Endothelial cell of umbilical vein (primary cell): ENCODE data around the gene MEX3D. TPM values are rescaled to one million over a fixed set of nuclear protein-coding genes. Genes with fewer than 3 reads are reported as not detected.

ENCODE experiments used
- BruUV-seq: library from RNA; stranded (reverse); fragments of 400-500 nt; replicated peaks from 2 replicates; lab custom pipeline; 2021; lab: Mats Ljungman, UMichigan
- CTCF ChIA-PET: fragments of 300-600, 350-600 bp; sonication (Branson Sonifier 250); formaldehyde crosslinking; loops from one replicate; lab custom pipeline; 2021; ENCODE audit warnings: antibody characterized with exemption, inconsistent platforms; lab: Charles Lee
- POLR2A ChIA-PET: fragments of 300-600, 350-600 bp; sonication (Branson Sonifier 250); formaldehyde crosslinking; loops from one replicate; lab custom pipeline; 2021; ENCODE audit warnings: antibody characterized with exemption, inconsistent platforms; lab: Charles Lee
- DNase-seq: peaks from one replicate; pipeline ENCODE4 v3.0.0-alpha.2; 2011; ENCODE audit warnings: low read depth, low spot score
- FAIRE-seq: peaks from 2 replicates; lab custom pipeline; 2011; peaks lifted over from hg19 to GRCh38; lab: Jason Lieb, UNC
- H2AFZ ChIP-seq: 2 replicates; pipeline ENCODE4 v1.6.0; 2012; ENCODE audit warnings: low read depth, low read length, control low read depth, inconsistent platforms
- H3K27ac ChIP-seq: 2 replicates; pipeline ENCODE4 v1.5.1; 2011; ENCODE audit warnings: low read depth, mild to moderate bottlenecking, control low read depth, low read length, moderate library complexity; ENCODE audit not compliant: insufficient read depth
- H3K27me3 ChIP-seq, 2 experiments: 2 replicates each; pipeline versions ENCODE4 v1.6.0 to v1.6.1; 2011; ENCODE audit warnings: low read length in 2 of 2, mixed read lengths in 1 of 2; ENCODE audit not compliant: control insufficient read depth in 2 of 2, insufficient read depth in 2 of 2
- H3K36me3 ChIP-seq, 2 experiments: 2 replicates in 1 of 2; 3 replicates in 1 of 2; pipeline ENCODE4 v1.5.1; 2011; ENCODE audit warnings: low read length in 2 of 2, mild to moderate bottlenecking in 1 of 2, moderate library complexity in 1 of 2; ENCODE audit not compliant: control insufficient read depth in 2 of 2, insufficient read depth in 2 of 2; ENCODE audit errors: extremely low read depth in 1 of 2
- H3K4me1 ChIP-seq: 3 replicates; pipeline ENCODE4 v1.5.1; 2011; ENCODE audit warnings: mild to moderate bottlenecking, low read length; ENCODE audit not compliant: control insufficient read depth, insufficient read depth; ENCODE audit errors: extremely low read depth
- H3K4me2 ChIP-seq: 2 replicates; pipeline ENCODE4 v1.6.1; 2011; ENCODE audit warnings: low read length, control low read depth, mixed read lengths; ENCODE audit not compliant: insufficient read depth
- H3K4me3 ChIP-seq, 3 experiments: fragments of 200-600 bp in 1 of 3; sonication (generic), shearing (Covaris generic) in 1 of 3; replicated peaks in 1 of 3; 2 replicates each; pipeline ENCODE4 v1.5.1; 2011 to 2016; ENCODE audit warnings: control low read depth in 3 of 3, low read length in 3 of 3, mild to moderate bottlenecking in 2 of 3, inconsistent platforms in 1 of 3, low read depth in 1 of 3, moderate library complexity in 1 of 3; ENCODE audit not compliant: insufficient read depth in 1 of 3
- H3K79me2 ChIP-seq: 2 replicates; pipeline ENCODE4 v1.6.0; 2012; ENCODE audit warnings: low read length, inconsistent platforms; ENCODE audit not compliant: control insufficient read depth, insufficient read depth
- H3K9ac ChIP-seq: replicated peaks from 2 replicates; pipeline ENCODE3; 2011; ENCODE audit warnings: low read length, control low read depth; ENCODE audit not compliant: insufficient read depth; ENCODE audit errors: extremely low read depth
- H3K9me1 ChIP-seq: replicated peaks from 3 replicates; pipeline ENCODE4 v1.6.0; 2011; ENCODE audit warnings: mild to moderate bottlenecking, low read length; ENCODE audit not compliant: control insufficient read depth, insufficient read depth; ENCODE audit errors: extremely low read depth
- H3K9me3 ChIP-seq: replicated peaks from 2 replicates; pipeline ENCODE4 v1.5.1; 2012; ENCODE audit warnings: low read length, inconsistent platforms; ENCODE audit not compliant: control insufficient read depth, insufficient read depth
- H4K20me1 ChIP-seq: replicated peaks from 2 replicates; pipeline ENCODE3; 2011; ENCODE audit warnings: mild to moderate bottlenecking, low read length; ENCODE audit not compliant: control insufficient read depth, insufficient read depth; ENCODE audit errors: extremely low read depth
- EZH2 ChIP-seq: IDR thresholded peaks from 2 replicates; pipeline ENCODE4 v1.6.1; 2012; ENCODE audit warnings: borderline replicate concordance, low read depth, mild to moderate bottlenecking, moderate library complexity, low read length, inconsistent platforms; ENCODE audit not compliant: severe bottlenecking
- FOS ChIP-seq: IDR thresholded peaks from 2 replicates; pipeline ENCODE4 v1.6.1; 2011; ENCODE audit warnings: mild to moderate bottlenecking, low read length, moderate library complexity, borderline replicate concordance; ENCODE audit not compliant: insufficient read depth
- GATA2 ChIP-seq: IDR thresholded peaks from 2 replicates; pipeline ENCODE4 v1.7.0; 2011; ENCODE audit warnings: low read depth, mild to moderate bottlenecking, moderate library complexity, mixed read lengths, low read length; ENCODE audit not compliant: insufficient read length, insufficient read depth
- JUN ChIP-seq: IDR thresholded peaks from 2 replicates; pipeline ENCODE4 v1.6.1; 2011; ENCODE audit warnings: borderline replicate concordance, low read depth; ENCODE audit not compliant: insufficient read length, insufficient read depth
- POLR2A ChIP-seq: IDR thresholded peaks from 2 replicates; pipeline ENCODE4 v1.6.1; 2012; ENCODE audit warnings: low read depth, mild to moderate bottlenecking, control low read depth, low read length
- POLR2AphosphoS5 ChIP-seq: IDR thresholded peaks from 2 replicates; pipeline ENCODE4 v1.6.1; 2012; ENCODE audit warnings: low read depth, mild to moderate bottlenecking, control low read depth, low read length, moderate library complexity; ENCODE audit not compliant: insufficient read depth
- dilution Hi-C: fragments of 300-500 bp; cut with MboI; formaldehyde crosslinking; loops from one replicate; pipeline ENCODE4 v1.15.0; 2019; ENCODE audit warnings: low sequenced_read_pairs; ENCODE audit not compliant: extremely low pct_ligation_motif_present
- intact Hi-C: fragments of 100-400 bp; cut with micrococcal nuclease; formaldehyde crosslinking; loops from one replicate; pipeline ENCODE4 v1.10.0; 2022
- polyA plus RNA-seq, 4 experiments: library from polyadenylated mRNA; depleted of rRNA in 3 of 4; stranded (reverse) in 3 of 4; unstranded in 1 of 4; fragments of >200 nt; gene quantifications; 2 replicates each; pipeline versions ENCODE4 v1.2.1 to v1.2.3, GENCODE V29; 2011 to 2012; ENCODE audit warnings: missing spikeins in 1 of 4
- total RNA-seq: library from RNA; stranded (reverse); gene quantifications from 2 replicates; pipeline ENCODE4 v1.2.3, GENCODE V29; 2021
- TF ChIP-seq, protein P1 (sequence below): IDR thresholded peaks from 2 replicates; pipeline ENCODE4 v1.6.1; 2011; ENCODE audit not compliant: insufficient read depth, insufficient read length
- TF ChIP-seq, protein P2 (sequence below), 2 donors: IDR thresholded peaks; 1 replicate in 1 of 2; 2 replicates in 1 of 2; pipeline ENCODE4 v1.5.1; 2011; ENCODE audit warnings: low read length in 2 of 2, mild to moderate bottlenecking in 2 of 2, moderate library complexity in 2 of 2, control low read depth in 1 of 2, inconsistent platforms in 1 of 2, low read depth in 1 of 2; ENCODE audit not compliant: insufficient read depth in 1 of 2; ENCODE audit errors: extremely low read depth in 1 of 2

Gene MEX3D
- total and polyA plus RNA-seq, 2 donors (not counting 3 experiments of a cell fraction or from before 2014, with no cell fraction given): 30.0 to 96.7 TPM

DNA sequence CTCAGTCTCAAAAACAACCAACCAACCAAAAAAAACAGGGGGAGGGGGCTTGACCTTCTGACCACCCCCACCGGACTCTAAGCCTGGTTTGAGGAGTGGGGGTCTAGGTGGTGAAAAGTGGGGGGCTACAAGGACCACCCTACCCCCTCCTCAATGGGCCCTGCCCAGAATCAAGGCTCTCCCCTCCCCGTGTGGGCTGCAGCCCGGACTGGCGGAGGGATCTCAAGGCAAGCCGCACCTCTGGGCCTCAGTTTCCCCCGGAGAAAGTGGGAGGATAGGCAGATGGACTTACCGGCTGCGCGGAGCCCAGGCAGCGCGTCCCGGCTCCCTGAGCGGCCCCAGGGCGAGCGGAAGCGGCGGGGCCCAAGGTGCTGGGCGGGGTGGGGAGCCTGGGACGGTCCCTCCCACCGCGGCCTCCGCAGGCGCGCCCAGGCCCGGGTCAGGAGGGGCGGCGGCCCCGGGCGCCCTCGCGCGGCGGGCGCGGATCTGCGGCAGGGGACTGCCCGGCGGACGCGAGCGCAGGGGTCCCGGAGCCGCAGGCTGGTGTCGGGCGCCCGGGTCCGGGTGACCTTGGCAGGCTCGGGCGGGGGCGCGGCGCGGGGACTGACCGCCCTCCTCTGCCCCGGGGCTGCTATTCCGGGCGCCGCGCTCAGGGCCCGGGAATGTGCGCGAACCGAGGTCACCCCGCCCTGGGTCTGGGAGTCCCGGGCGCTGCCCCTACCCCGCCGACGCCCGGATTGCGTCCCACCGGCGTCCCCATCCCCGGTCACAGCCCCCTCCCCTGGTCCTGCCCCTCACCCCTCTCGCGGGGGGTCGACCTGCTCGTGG, 55.2 kb downstream of the MEX3D start, which contains the start of gene ADAMTSL5:
Gene ADAMTSL5 (minus strand): TSS at position 349 of the 828 bp plus-strand sequence. CDS start 2,076 bp downstream, outside the sequence.
- DNase-seq (no peak), FAIRE-seq (no peak)
- Histone ChIP-seq H3K27ac (no peak within 1 kb of the TSS), H3K4me2 (no peak within 1 kb of the TSS), H3K27me3 (peaks cover 5 to 8% of the 10 kb centered on the region in 2 experiments), H3K9ac (no peak within 1 kb of the TSS), H3K4me1 (no peaks in the 10 kb centered on the region), H2AFZ (no peak within 1 kb of the TSS), H3K79me2 (no peaks in the 10 kb centered on the region), H4K20me1 (no peaks in the 10 kb centered on the region), H3K36me3 (no peaks in the 10 kb centered on the region), H3K9me3 (no peaks in the 10 kb centered on the region), H3K4me3 (peak within 1 kb of the TSS in 1 of 3 experiments; percentile 4), H3K9me1 (no peaks in the 10 kb centered on the region)
- dilution Hi-C loops (no loop called here), intact Hi-C loops (loop anchor here (5.0 kb wide), 1 partner anchor 231 kb away; no protein-coding TSS in a partner anchor)
- ChIA-PET POLR2A (no interaction called here), CTCF (interaction anchor here (0.8 kb wide), 1 partner anchor 47 kb away, joined by 3 read pairs; no protein-coding TSS in a partner anchor)
- no TSS peak for BruUV-seq
- no peak for TF ChIP-seq POLR2AphosphoS5
- no peak for TF ChIP-seq JUN
- TF ChIP-seq, protein P1, sequence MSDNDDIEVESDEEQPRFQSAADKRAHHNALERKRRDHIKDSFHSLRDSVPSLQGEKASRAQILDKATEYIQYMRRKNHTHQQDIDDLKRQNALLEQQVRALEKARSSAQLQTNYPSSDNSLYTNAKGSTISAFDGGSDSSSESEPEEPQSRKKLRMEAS: no peak
- no peak for TF ChIP-seq EZH2
- TF ChIP-seq, protein P2, sequence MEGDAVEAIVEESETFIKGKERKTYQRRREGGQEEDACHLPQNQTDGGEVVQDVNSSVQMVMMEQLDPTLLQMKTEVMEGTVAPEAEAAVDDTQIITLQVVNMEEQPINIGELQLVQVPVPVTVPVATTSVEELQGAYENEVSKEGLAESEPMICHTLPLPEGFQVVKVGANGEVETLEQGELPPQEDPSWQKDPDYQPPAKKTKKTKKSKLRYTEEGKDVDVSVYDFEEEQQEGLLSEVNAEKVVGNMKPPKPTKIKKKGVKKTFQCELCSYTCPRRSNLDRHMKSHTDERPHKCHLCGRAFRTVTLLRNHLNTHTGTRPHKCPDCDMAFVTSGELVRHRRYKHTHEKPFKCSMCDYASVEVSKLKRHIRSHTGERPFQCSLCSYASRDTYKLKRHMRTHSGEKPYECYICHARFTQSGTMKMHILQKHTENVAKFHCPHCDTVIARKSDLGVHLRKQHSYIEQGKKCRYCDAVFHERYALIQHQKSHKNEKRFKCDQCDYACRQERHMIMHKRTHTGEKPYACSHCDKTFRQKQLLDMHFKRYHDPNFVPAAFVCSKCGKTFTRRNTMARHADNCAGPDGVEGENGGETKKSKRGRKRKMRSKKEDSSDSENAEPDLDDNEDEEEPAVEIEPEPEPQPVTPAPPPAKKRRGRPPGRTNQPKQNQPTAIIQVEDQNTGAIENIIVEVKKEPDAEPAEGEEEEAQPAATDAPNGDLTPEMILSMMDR (IDR thresholded peaks at IDR 0.05; ENCODE audit: extremely low read depth in 1 of 2, insufficient read depth in 1 of 2, low read depth in 1 of 2, low read length in 2 of 2): no peak
- no peak for TF ChIP-seq FOS
- TF ChIP-seq GATA2: no peak
- TF ChIP-seq POLR2A: no peak
